IMR-90 (cell line): Measurements from ENCODE around the gene TTK. TPM values are rescaled to one million over a fixed set of nuclear protein-coding genes. Genes with fewer than 3 reads are reported as not detected.
"Not testable (repeated sequence)": the region's sequence is repeated elsewhere in the genome, so short reads cannot be mapped to it uniquely, and the experiment has no call there.

Source experiments
- ATAC-seq: fragments of 200-7000 bp; cut with Tn5 transposase; 2 replicates; pipeline ENCODE4 v1.9.1; 2020; ENCODE audit warnings: low read depth, mild to moderate bottlenecking, moderate library complexity
- BruUV-seq: library from RNA; stranded (reverse); fragments of 400-500 nt; replicated peaks from 2 replicates; lab custom pipeline; 2021; lab: Mats Ljungman, UMichigan
- CTCF ChIA-PET: fragments of 300-600 bp; formaldehyde crosslinking; extraction: SDS; loops from one replicate; lab custom pipeline; 2021; ENCODE audit warnings: antibody characterized with exemption; lab: Yijun Ruan, JAX
- POLR2A ChIA-PET: fragments of 300-600 bp; sonication (Branson Sonifier 250); formaldehyde crosslinking; loops from one replicate; lab custom pipeline; 2022; ENCODE audit warnings: antibody characterized with exemption; ENCODE audit not compliant: unreplicated experiment; lab: Charles Lee
- DNase-seq: peaks from one replicate; pipeline ENCODE4 v3.0.0; 2013
- H2AFZ ChIP-seq: replicated peaks from 2 replicates; pipeline ENCODE3; 2013; ENCODE audit warnings: low read length, mild to moderate bottlenecking; ENCODE audit not compliant: poor library complexity
- H2AK5ac ChIP-seq: 2 replicates; pipeline ENCODE4 v1.6.1; 2013; ENCODE audit warnings: low read depth, low read length, inconsistent platforms
- H2AK9ac ChIP-seq: replicated peaks from 2 replicates; pipeline ENCODE3; 2013; ENCODE audit warnings: mild to moderate bottlenecking, low read depth, low read length, moderate library complexity; ENCODE audit not compliant: poor library complexity
- H2BK120ac ChIP-seq: 2 replicates; pipeline ENCODE4 v1.6.1; 2013; ENCODE audit warnings: low read depth, low read length, inconsistent platforms
- H2BK15ac ChIP-seq: 3 replicates; pipeline ENCODE4 v1.6.1; 2013; ENCODE audit warnings: low read depth, low read length, inconsistent platforms
- H2BK20ac ChIP-seq: 2 replicates; pipeline ENCODE4 v1.6.1; 2013; ENCODE audit warnings: low read depth, mild to moderate bottlenecking, inconsistent platforms, low read length, moderate library complexity
- H2BK5ac ChIP-seq: 2 replicates; pipeline ENCODE4 v1.6.1; 2013; ENCODE audit warnings: mild to moderate bottlenecking, low read depth, low read length, inconsistent platforms; ENCODE audit not compliant: poor library complexity, severe bottlenecking
- H3K14ac ChIP-seq: replicated peaks from 2 replicates; pipeline ENCODE4 v1.6.1; 2013; ENCODE audit warnings: low read depth, low read length, inconsistent platforms
- H3K18ac ChIP-seq: 2 replicates; pipeline ENCODE4 v1.6.1; 2013; ENCODE audit warnings: low read depth, low read length, control low read depth
- H3K23ac ChIP-seq: 2 replicates; pipeline ENCODE4 v1.6.1; 2013; ENCODE audit warnings: low read depth, low read length, inconsistent platforms
- H3K27ac ChIP-seq: 2 replicates; pipeline ENCODE4 v1.5.1; 2013; ENCODE audit warnings: mild to moderate bottlenecking, control low read depth, low read length; ENCODE audit not compliant: insufficient read depth
- H3K27me3 ChIP-seq: 2 replicates; pipeline ENCODE4 v1.6.1; 2013; ENCODE audit warnings: low read length; ENCODE audit not compliant: control insufficient read depth, insufficient read depth
- H3K36me3 ChIP-seq: 2 replicates; pipeline ENCODE4 v1.6.1; 2013; ENCODE audit warnings: low read length, mixed read lengths; ENCODE audit not compliant: control insufficient read depth, insufficient read depth
- H3K4ac ChIP-seq: 2 replicates; pipeline ENCODE4 v1.6.1; 2013; ENCODE audit warnings: low read depth, low read length, inconsistent platforms
- H3K4me1 ChIP-seq: 2 replicates; pipeline ENCODE4 v1.6.1; 2013; ENCODE audit warnings: low read length, mixed read lengths; ENCODE audit not compliant: control insufficient read depth, insufficient read depth
- H3K4me2 ChIP-seq: 2 replicates; pipeline ENCODE4 v1.6.1; 2013; ENCODE audit warnings: low read depth, mild to moderate bottlenecking, control low read depth, low read length, moderate library complexity
- H3K4me3 ChIP-seq: 2 replicates; pipeline ENCODE4 v1.5.1; 2013; ENCODE audit warnings: low read depth, mild to moderate bottlenecking, control low read depth, low read length, moderate library complexity; ENCODE audit not compliant: insufficient read depth
- H3K56ac ChIP-seq: 2 replicates; pipeline ENCODE4 v1.6.1; 2013; ENCODE audit warnings: low read length, inconsistent platforms; ENCODE audit not compliant: insufficient read depth; ENCODE audit errors: extremely low read depth
- H3K79me1 ChIP-seq, 2 experiments: 2 replicates each; pipeline ENCODE4 v1.6.1; 2013; ENCODE audit warnings: low read length in 2 of 2, inconsistent platforms in 1 of 2, low read depth in 1 of 2
- H3K9ac ChIP-seq: 2 replicates; pipeline ENCODE4 v1.6.1; 2013; ENCODE audit warnings: low read depth, low read length, control low read depth
- H3K9me1 ChIP-seq: 2 replicates; pipeline ENCODE4 v1.6.1; 2013; ENCODE audit warnings: low read length, inconsistent platforms; ENCODE audit not compliant: insufficient read depth
- H3K9me3 ChIP-seq: 2 replicates; pipeline ENCODE4 v1.6.1; 2013; ENCODE audit warnings: low read length; ENCODE audit not compliant: control insufficient read depth, insufficient read depth
- H4K20me1 ChIP-seq: 2 replicates; pipeline ENCODE4 v1.6.1; 2013; ENCODE audit warnings: low read length, inconsistent platforms; ENCODE audit not compliant: insufficient read depth
- H4K5ac ChIP-seq: 2 replicates; pipeline ENCODE4 v1.6.1; 2013; ENCODE audit warnings: mild to moderate bottlenecking, low read depth, low read length, control low read depth
- H4K8ac ChIP-seq, 2 experiments: 2 replicates each; pipeline ENCODE4 v1.6.1; 2013; ENCODE audit warnings: low read depth in 2 of 2, low read length in 2 of 2, control low read depth in 1 of 2, inconsistent platforms in 1 of 2
- H4K91ac ChIP-seq: 2 replicates; pipeline ENCODE4 v1.6.1; 2013; ENCODE audit warnings: low read depth, low read length, inconsistent platforms; ENCODE audit not compliant: insufficient read depth
- CEBPB ChIP-seq: IDR thresholded peaks from 2 replicates; pipeline ENCODE4 v1.6.1; 2012; ENCODE audit warnings: low read depth, low read length, improper control_type of control experiment
- CHD1 ChIP-seq: IDR thresholded peaks from 2 replicates; pipeline ENCODE4 v1.6.1; 2012; ENCODE audit warnings: low read depth, low read length, improper control_type of control experiment
- MAFK ChIP-seq: IDR thresholded peaks from 2 replicates; pipeline ENCODE4 v1.6.1; 2012; ENCODE audit warnings: low read depth, low read length, improper control_type of control experiment
- MAZ ChIP-seq: IDR thresholded peaks from 2 replicates; pipeline ENCODE4 v1.6.1; 2012; ENCODE audit warnings: low read depth, mild to moderate bottlenecking, low read length, improper control_type of control experiment, moderate library complexity, borderline replicate concordance
- SMC3 ChIP-seq: fragments of 150-350 bp; IDR thresholded peaks from 2 replicates; pipeline ENCODE4 v1.6.1; 2016; ENCODE audit warnings: low read depth, mild to moderate bottlenecking, antibody characterized with exemption, low read length, moderate library complexity
- WGBS, 2 experiments: methylation state at CpG; one replicate each; pipeline versions ENCODE4 v1.1.5 to v1.1.7; 2013; ENCODE audit warnings: missing lambda C conversion rate in 2 of 2; ENCODE audit not compliant: insufficient read length in 1 of 2; ENCODE audit errors: extremely low coverage in 2 of 2; 5-methylcytosine and 5-hydroxymethylcytosine counted together
- dilution Hi-C: fragments of 300-500 bp; cut with HindIII; formaldehyde crosslinking; loops from one replicate; pipeline ENCODE4 v1.14.3; 2018; ENCODE audit warnings: low sequenced_read_pairs; ENCODE audit not compliant: unreplicated experiment
- in situ Hi-C: fragments of 300-500 bp; cut with MboI; formaldehyde crosslinking; loops from 3 replicates; pipeline ENCODE4 v1.14.3; 2019; ENCODE audit warnings: low sequenced_read_pairs, inconsistent platforms, mixed read lengths
- intact Hi-C: fragments of 100-400 bp; cut with micrococcal nuclease; formaldehyde crosslinking; loops from 2 replicates; pipeline ENCODE4 v1.10.0; 2022
- polyA plus RNA-seq, 3 experiments: library from polyadenylated mRNA; depleted of rRNA; stranded (reverse); fragments of >200 nt; gene quantifications; 2 replicates each; pipeline ENCODE4 v1.2.3, GENCODE V29; 2012; ENCODE audit warnings: low replicate concordance in 1 of 3
- total RNA-seq: library from RNA; depleted of rRNA; stranded (reverse); fragments of >200 nt; gene quantifications from 2 replicates; pipeline ENCODE4 v1.2.3, GENCODE V29; 2012
- TF ChIP-seq, protein P1 (sequence below): conservative IDR thresholded peaks from 2 replicates; pipeline ENCODE4 v1.5.1; 2012; ENCODE audit warnings: mild to moderate bottlenecking, low read depth, low read length, improper control_type of control experiment

Gene TTK
- total and polyA plus RNA-seq, 2 of the 4 experiments (the other 2 are of a cell fraction), result 7.5 to 21.5 TPM

DNA sequence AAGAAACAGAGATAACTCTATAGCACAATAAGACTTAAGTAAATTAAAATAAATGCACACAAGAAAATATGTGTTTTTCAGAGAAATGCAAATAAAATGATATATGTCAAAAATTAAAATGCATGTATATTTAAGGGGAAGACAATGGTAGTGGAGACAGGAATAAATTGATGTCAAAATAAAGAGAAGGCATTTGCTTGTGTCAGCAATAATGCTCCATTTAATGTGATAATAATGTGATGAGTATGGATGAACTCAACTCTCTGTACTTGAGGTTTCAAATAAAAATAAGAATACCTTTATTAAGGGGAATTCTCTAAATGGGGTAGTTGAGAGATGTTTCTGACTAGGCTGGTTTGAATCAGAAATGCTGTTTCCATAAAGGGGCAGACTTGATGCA, 56.3 kb downstream of the TTK start:
- Histone ChIP-seq H3K23ac (no peak overlapping the region), H2AK5ac (no peak overlapping the region), H3K27me3 (no peaks in the 10 kb centered on the region), H2BK120ac (no peak overlapping the region), H2BK20ac (no peak overlapping the region), H4K5ac (no peak overlapping the region), H3K9me3 (no peaks in the 10 kb centered on the region), H3K4ac (no peak overlapping the region), H3K79me1 (no peaks in the 10 kb centered on the region), H3K36me3 (no peaks in the 10 kb centered on the region), H2AFZ (no peak overlapping the region), H2BK15ac (no peak overlapping the region), H3K9me1 (no peaks in the 10 kb centered on the region; the same call in 1 of the 2 replicates), H4K8ac (no peak overlapping the region), H3K4me2 (no peak overlapping the region), H3K9ac (no peak overlapping the region), H3K18ac (no peak overlapping the region), H3K14ac (no peak overlapping the region), H3K4me1 (no peaks in the 10 kb centered on the region), H3K4me3 (no peak overlapping the region), H4K91ac (no peak overlapping the region), H2BK5ac (no peak overlapping the region), H4K20me1 (no peaks in the 10 kb centered on the region), H3K27ac (no peak overlapping the region), H2AK9ac (no peak overlapping the region), H3K56ac (no peak overlapping the region)
- ATAC-seq, result no peak
- no TSS peak for BruUV-seq
- no peak for TF ChIP-seq SMC3
- no peak for TF ChIP-seq CHD1
- peak; percentile 82 for TF ChIP-seq MAFK
- TF ChIP-seq MAZ, result no peak
- TF ChIP-seq, protein P1, sequence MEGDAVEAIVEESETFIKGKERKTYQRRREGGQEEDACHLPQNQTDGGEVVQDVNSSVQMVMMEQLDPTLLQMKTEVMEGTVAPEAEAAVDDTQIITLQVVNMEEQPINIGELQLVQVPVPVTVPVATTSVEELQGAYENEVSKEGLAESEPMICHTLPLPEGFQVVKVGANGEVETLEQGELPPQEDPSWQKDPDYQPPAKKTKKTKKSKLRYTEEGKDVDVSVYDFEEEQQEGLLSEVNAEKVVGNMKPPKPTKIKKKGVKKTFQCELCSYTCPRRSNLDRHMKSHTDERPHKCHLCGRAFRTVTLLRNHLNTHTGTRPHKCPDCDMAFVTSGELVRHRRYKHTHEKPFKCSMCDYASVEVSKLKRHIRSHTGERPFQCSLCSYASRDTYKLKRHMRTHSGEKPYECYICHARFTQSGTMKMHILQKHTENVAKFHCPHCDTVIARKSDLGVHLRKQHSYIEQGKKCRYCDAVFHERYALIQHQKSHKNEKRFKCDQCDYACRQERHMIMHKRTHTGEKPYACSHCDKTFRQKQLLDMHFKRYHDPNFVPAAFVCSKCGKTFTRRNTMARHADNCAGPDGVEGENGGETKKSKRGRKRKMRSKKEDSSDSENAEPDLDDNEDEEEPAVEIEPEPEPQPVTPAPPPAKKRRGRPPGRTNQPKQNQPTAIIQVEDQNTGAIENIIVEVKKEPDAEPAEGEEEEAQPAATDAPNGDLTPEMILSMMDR, result no peak
- TF ChIP-seq CEBPB, result no peak
- POLR2A ChIA-PET, result no interaction called here
- CTCF ChIA-PET, result no interaction called here
- dilution Hi-C loops, result no loop called here
- in situ Hi-C loops, result no loop called here
- no peak for DNase-seq
- intact Hi-C loops, result no loop called here

DNA sequence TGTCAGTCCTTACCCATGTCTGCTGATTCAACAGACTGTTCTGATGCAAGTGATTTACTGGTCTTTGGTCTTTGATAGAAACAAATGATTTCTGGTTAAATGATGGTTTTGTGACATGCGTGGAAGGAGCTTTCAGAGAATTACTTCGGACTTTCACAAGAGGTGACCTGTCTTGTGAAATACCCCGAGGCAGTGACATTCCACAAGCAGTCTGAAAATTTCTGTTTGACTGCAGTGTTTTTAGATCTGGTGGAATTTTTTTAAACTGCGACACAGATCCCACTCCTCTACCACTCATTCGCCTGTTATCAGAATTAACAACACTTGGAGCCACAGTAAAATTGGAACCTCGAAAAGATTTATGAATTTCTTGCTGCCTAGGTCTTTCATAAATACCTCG, 63.7 kb downstream of the TTK start:
- H2BK20ac ChIP-seq, H3K9ac ChIP-seq, H3K9me1 ChIP-seq, H3K27ac ChIP-seq, H2AFZ ChIP-seq, H2BK15ac ChIP-seq, H4K8ac ChIP-seq, H2AK5ac ChIP-seq, H3K23ac ChIP-seq, H3K18ac ChIP-seq, in situ Hi-C loops, H3K36me3 ChIP-seq, H4K5ac ChIP-seq, H3K4me3 ChIP-seq, ATAC-seq, H3K14ac ChIP-seq, dilution Hi-C loops, H3K79me1 ChIP-seq, intact Hi-C loops, H3K27me3 ChIP-seq, POLR2A ChIA-PET, H3K56ac ChIP-seq, H3K4me2 ChIP-seq, H2AK9ac ChIP-seq, H3K9me3 ChIP-seq, H4K91ac ChIP-seq, H2BK120ac ChIP-seq, BruUV-seq, DNase-seq, H3K4ac ChIP-seq, H4K20me1 ChIP-seq, H3K4me1 ChIP-seq, H2BK5ac ChIP-seq, CTCF ChIA-PET: not testable (repeated sequence)
- WGBS, 2 experiments, result no CpG with 5 or more reads among the region's 7 CpGs
